ENCODE measurements around the gene RSF1.

DNA sequence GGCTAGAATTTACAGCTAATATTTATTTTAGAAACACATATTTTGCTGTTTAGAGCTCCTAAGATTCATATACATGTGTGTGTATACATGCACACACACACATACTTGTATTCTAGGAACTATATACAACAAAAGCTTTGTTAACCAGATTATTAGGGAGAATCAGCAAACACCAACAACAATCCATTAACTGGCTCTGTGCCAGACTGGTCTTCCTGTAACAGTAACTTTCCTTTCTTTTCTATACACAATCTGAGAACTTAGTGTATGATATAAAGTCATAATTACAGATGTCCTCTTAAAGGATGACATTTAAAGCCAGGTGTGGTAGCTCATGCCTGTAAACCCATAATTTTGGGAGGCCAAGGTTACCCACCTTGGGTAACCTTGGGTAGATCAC lies 133.4 kb downstream of the RSF1 start:
- no peak for TF ChIP-seq RFX5 (IDR thresholded peaks at IDR 0.05; ENCODE audit: low read length)
- TF ChIP-seq, protein P1, sequence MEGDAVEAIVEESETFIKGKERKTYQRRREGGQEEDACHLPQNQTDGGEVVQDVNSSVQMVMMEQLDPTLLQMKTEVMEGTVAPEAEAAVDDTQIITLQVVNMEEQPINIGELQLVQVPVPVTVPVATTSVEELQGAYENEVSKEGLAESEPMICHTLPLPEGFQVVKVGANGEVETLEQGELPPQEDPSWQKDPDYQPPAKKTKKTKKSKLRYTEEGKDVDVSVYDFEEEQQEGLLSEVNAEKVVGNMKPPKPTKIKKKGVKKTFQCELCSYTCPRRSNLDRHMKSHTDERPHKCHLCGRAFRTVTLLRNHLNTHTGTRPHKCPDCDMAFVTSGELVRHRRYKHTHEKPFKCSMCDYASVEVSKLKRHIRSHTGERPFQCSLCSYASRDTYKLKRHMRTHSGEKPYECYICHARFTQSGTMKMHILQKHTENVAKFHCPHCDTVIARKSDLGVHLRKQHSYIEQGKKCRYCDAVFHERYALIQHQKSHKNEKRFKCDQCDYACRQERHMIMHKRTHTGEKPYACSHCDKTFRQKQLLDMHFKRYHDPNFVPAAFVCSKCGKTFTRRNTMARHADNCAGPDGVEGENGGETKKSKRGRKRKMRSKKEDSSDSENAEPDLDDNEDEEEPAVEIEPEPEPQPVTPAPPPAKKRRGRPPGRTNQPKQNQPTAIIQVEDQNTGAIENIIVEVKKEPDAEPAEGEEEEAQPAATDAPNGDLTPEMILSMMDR (IDR thresholded peaks at IDR 0.05) = no peak
- no peak for TF ChIP-seq EP300 (IDR thresholded peaks at IDR 0.05; ENCODE audit: borderline replicate concordance in 1 of 2, low read depth in 1 of 2, low read length in 1 of 2)
- no peak for TF ChIP-seq RAD21 (IDR thresholded peaks at IDR 0.05; ENCODE audit: low read length)
- TF ChIP-seq POLR2AphosphoS5 (IDR thresholded peaks at IDR 0.05; ENCODE audit: low read depth, low read length) = no peak
- no peak for TF ChIP-seq RCOR1 (IDR thresholded peaks at IDR 0.05; ENCODE audit: low read length)
- no peak for TF ChIP-seq SIN3A (IDR thresholded peaks at IDR 0.05; ENCODE audit: borderline replicate concordance, low read depth, low read length)
- no peak for TF ChIP-seq MXI1 (IDR thresholded peaks at IDR 0.05; ENCODE audit: low read depth, low read length)
- TF ChIP-seq, protein P2, sequence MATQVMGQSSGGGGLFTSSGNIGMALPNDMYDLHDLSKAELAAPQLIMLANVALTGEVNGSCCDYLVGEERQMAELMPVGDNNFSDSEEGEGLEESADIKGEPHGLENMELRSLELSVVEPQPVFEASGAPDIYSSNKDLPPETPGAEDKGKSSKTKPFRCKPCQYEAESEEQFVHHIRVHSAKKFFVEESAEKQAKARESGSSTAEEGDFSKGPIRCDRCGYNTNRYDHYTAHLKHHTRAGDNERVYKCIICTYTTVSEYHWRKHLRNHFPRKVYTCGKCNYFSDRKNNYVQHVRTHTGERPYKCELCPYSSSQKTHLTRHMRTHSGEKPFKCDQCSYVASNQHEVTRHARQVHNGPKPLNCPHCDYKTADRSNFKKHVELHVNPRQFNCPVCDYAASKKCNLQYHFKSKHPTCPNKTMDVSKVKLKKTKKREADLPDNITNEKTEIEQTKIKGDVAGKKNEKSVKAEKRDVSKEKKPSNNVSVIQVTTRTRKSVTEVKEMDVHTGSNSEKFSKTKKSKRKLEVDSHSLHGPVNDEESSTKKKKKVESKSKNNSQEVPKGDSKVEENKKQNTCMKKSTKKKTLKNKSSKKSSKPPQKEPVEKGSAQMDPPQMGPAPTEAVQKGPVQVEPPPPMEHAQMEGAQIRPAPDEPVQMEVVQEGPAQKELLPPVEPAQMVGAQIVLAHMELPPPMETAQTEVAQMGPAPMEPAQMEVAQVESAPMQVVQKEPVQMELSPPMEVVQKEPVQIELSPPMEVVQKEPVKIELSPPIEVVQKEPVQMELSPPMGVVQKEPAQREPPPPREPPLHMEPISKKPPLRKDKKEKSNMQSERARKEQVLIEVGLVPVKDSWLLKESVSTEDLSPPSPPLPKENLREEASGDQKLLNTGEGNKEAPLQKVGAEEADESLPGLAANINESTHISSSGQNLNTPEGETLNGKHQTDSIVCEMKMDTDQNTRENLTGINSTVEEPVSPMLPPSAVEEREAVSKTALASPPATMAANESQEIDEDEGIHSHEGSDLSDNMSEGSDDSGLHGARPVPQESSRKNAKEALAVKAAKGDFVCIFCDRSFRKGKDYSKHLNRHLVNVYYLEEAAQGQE (IDR thresholded peaks at IDR 0.05; ENCODE audit: low read depth, low read length) = no peak
- TF ChIP-seq, protein P3, sequence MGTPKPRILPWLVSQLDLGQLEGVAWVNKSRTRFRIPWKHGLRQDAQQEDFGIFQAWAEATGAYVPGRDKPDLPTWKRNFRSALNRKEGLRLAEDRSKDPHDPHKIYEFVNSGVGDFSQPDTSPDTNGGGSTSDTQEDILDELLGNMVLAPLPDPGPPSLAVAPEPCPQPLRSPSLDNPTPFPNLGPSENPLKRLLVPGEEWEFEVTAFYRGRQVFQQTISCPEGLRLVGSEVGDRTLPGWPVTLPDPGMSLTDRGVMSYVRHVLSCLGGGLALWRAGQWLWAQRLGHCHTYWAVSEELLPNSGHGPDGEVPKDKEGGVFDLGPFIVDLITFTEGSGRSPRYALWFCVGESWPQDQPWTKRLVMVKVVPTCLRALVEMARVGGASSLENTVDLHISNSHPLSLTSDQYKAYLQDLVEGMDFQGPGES (IDR thresholded peaks at IDR 0.05; ENCODE audit: low read depth, low read length) = no peak
- no peak for TF ChIP-seq FOXM1 (IDR thresholded peaks at IDR 0.05; ENCODE audit: low read depth)
- no peak for TF ChIP-seq SMC3 (IDR thresholded peaks at IDR 0.05; ENCODE audit: low read depth, low read length)
- TF ChIP-seq JUND (IDR thresholded peaks at IDR 0.05) = no peak
- no peak for TF ChIP-seq CHD2 (IDR thresholded peaks at IDR 0.05; ENCODE audit: low read length, partially characterized antibody)

Measured in SK-N-SH (cell line).